Colon (tissue), 2 donors: Measurements from ENCODE around the gene SMIM44.

ENCODE experiments used
- FAIRE-seq: peaks from 2 replicates; lab custom pipeline; 2012; peaks lifted over from hg19 to GRCh38; lab: Jason Lieb, UNC
- donor health status: control.
- donor health status: control.

Gene SMIM44

GRCh38 chr19:3477506-3477905 lies 5.7 kb downstream of the SMIM44 start:
- no peak for FAIRE-seq

GRCh38 chr19:3476830-3477229 lies 6.4 kb downstream of the SMIM44 start:
- no peak for FAIRE-seq

- no peak for FAIRE-seq
These were observed 7.8 kb downstream of the SMIM44 start for GRCh38 chr19:3475449-3475848.

GRCh38 chr19:3474614-3475013 lies 8.6 kb downstream of the SMIM44 start:
- no peak for FAIRE-seq

- FAIRE-seq: no peak
These were observed 9.2 kb downstream of the SMIM44 start for GRCh38 chr19:3474010-3474409.

- FAIRE-seq: no peak
These were observed 11.1 kb downstream of the SMIM44 start for GRCh38 chr19:3471954-3472655.

GRCh38 chr19:3470500-3471128 lies 12.6 kb downstream of the SMIM44 start:
- no peak for FAIRE-seq

- no peak for FAIRE-seq
These were observed 13.4 kb downstream of the SMIM44 start for GRCh38 chr19:3469638-3470499.

GRCh38 chr19:3468211-3468610 lies 15.0 kb downstream of the SMIM44 start:
- FAIRE-seq: no peak

- FAIRE-seq: no peak
These were observed 15.6 kb downstream of the SMIM44 start for GRCh38 chr19:3467437-3468198.

GRCh38 chr19:3466635-3467034 lies 16.6 kb downstream of the SMIM44 start:
- no peak for FAIRE-seq

GRCh38 chr19:3465552-3465951 lies 17.7 kb downstream of the SMIM44 start:
- no peak for FAIRE-seq

GRCh38 chr19:3464587-3465235 lies 18.5 kb downstream of the SMIM44 start:
- no peak for FAIRE-seq

GRCh38 chr19:3463714-3464586 lies 19.3 kb downstream of the SMIM44 start:
- FAIRE-seq: no peak

- FAIRE-seq: no peak
These were observed 20.1 kb downstream of the SMIM44 start for GRCh38 chr19:3462991-3463713.

GRCh38 chr19:3459965-3460582 lies 23.2 kb downstream of the SMIM44 start:
- no peak for FAIRE-seq

GRCh38 chr19:3459089-3459881 lies 24.0 kb downstream of the SMIM44 start:
- FAIRE-seq: no peak

GRCh38 chr19:3458229-3459088 lies 24.8 kb downstream of the SMIM44 start:
- no peak for FAIRE-seq
